OCI-LY1 (cell line): ENCODE measurements around the gene TBX21.
A peak's percentile ranks its signal among the peaks of the same experiment; 100 is the strongest.

Experiments used
- H2AFZ ChIP-seq: fragments of 200-600 bp; sonication (generic), shearing (Covaris generic); 2 replicates; pipeline ENCODE4 v1.6.0; 2014; ENCODE audit warnings: antibody characterized with exemption, mild to moderate bottlenecking, low read length
- H3F3A ChIP-seq: fragments of 200-600 bp; sonication (generic), shearing (Covaris generic); 2 replicates; pipeline ENCODE4 v1.6.0; 2014; ENCODE audit warnings: mild to moderate bottlenecking, antibody characterized with exemption, low read length, moderate library complexity; ENCODE audit not compliant: insufficient read depth
- H3K27ac ChIP-seq: fragments of 200-600 bp; sonication (generic); 2 replicates; pipeline ENCODE4 v1.5.1; 2014; ENCODE audit warnings: low read length, mixed run types, mild to moderate bottlenecking, low read depth; ENCODE audit not compliant: poor library complexity, severe bottlenecking
- H3K27me3 ChIP-seq: fragments of 200-600 bp; sonication (generic); 2 replicates; pipeline ENCODE4 v1.6.0; 2014; ENCODE audit warnings: antibody characterized with exemption, mild to moderate bottlenecking, low read length, moderate library complexity; ENCODE audit not compliant: insufficient read depth
- H3K36me3 ChIP-seq: fragments of 200-600 bp; sonication (generic); 2 replicates; pipeline ENCODE4 v1.6.1; 2014; ENCODE audit warnings: mild to moderate bottlenecking, antibody characterized with exemption, low read length, moderate library complexity, mixed read lengths; ENCODE audit not compliant: insufficient read depth
- H3K4me1 ChIP-seq: fragments of 200-600 bp; sonication (generic); 2 replicates; pipeline ENCODE4 v1.5.1; 2014; ENCODE audit warnings: mild to moderate bottlenecking, low read length, moderate library complexity; ENCODE audit not compliant: insufficient read depth, severe bottlenecking
- H3K4me2 ChIP-seq: fragments of 200-600 bp; sonication (generic), shearing (Covaris generic); 2 replicates; pipeline ENCODE4 v1.6.1; 2014; ENCODE audit warnings: low read length
- H3K4me3 ChIP-seq: fragments of 200-600 bp; sonication (generic); 2 replicates; pipeline ENCODE4 v1.5.1; 2014; ENCODE audit warnings: low read length, low read depth, mild to moderate bottlenecking, mixed read lengths; ENCODE audit not compliant: poor library complexity, severe bottlenecking
- H3K79me2 ChIP-seq: fragments of 200-600 bp; shearing (Covaris generic); 2 replicates; pipeline ENCODE4 v1.6.1; 2016; ENCODE audit warnings: mixed run types, low read length, mixed read lengths; ENCODE audit not compliant: insufficient read depth
- H3K9ac ChIP-seq: fragments of 200-600 bp; sonication (generic), shearing (Covaris generic); 2 replicates; pipeline ENCODE4 v1.6.1; 2014; ENCODE audit warnings: mild to moderate bottlenecking, low read length, mixed read lengths
- H3K9me2 ChIP-seq: fragments of 200-600 bp; sonication (generic), shearing (Covaris generic); 2 replicates; pipeline ENCODE4 v1.6.1; 2014; ENCODE audit warnings: low read depth, mild to moderate bottlenecking, low read length, mixed read lengths
- H3K9me3 ChIP-seq: fragments of 200-600 bp; shearing (Covaris generic); 2 replicates; pipeline ENCODE4 v1.6.1; 2014; ENCODE audit warnings: low read length, mixed read lengths
- H4K20me1 ChIP-seq: fragments of 200-600 bp; sonication (generic), shearing (Covaris generic); 2 replicates; pipeline ENCODE4 v1.6.0; 2016; ENCODE audit warnings: mild to moderate bottlenecking, low read length; ENCODE audit not compliant: insufficient read depth
- CTCF ChIP-seq: fragments of 200-600 bp; sonication (generic), shearing (Covaris generic); IDR thresholded peaks from 2 replicates; pipeline ENCODE4 v1.5.1; 2017; ENCODE audit warnings: mild to moderate bottlenecking, antibody characterized with exemption, low read length, moderate library complexity, mixed read lengths
- EZH2 ChIP-seq: fragments of 200-600 bp; sonication (generic), shearing (Covaris generic); IDR thresholded peaks from 2 replicates; pipeline ENCODE4 v1.8.0; 2017; ENCODE audit warnings: borderline replicate concordance, mixed run types, mild to moderate bottlenecking, antibody characterized with exemption, low read length, moderate library complexity, mixed read lengths

TBX21 gene

DNA sequence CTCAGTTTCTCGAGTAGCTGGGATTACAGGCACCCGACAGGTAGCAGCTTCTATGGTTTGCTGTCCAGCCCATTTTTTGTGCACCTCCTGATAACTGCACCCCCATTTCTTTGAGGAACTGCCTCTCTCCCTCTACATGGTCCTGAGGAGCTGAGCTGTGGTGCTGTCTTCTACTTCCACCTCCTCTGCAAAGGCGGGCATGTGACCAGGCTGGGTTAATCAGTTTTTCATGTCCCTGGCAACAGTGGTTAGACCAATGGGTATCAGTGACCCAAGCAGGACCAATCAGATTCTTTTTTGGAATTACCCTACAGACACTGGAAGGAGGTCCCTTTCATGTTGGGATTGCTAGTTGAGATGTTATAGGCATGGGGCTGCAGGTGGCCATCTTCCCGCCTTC is 41.3 kb downstream of the TBX21 start:
- Histone ChIP-seq H2AFZ (no peak overlapping the region), H3K27me3 (peaks cover 8% of the 10 kb centered on the region; the same call in 1 of the 2 replicates), H3K4me2 (no peak overlapping the region), H3F3A (no peaks in the 10 kb centered on the region), H3K4me3 (no peak overlapping the region), H3K27ac (no peak overlapping the region), H3K9ac (no peak overlapping the region), H3K9me3 (0 out of 2 replicates have a peak, but pooled peaks cover 5% of the 10 kb centered on the region), H3K79me2 (no peaks in the 10 kb centered on the region), H4K20me1 (no peaks in the 10 kb centered on the region), H3K36me3 (no peaks in the 10 kb centered on the region), H3K4me1 (no peaks in the 10 kb centered on the region), H3K9me2 (no peaks in the 10 kb centered on the region)
- TF ChIP-seq CTCF (no peak), EZH2 (no peak)

GRCh38 chr17:47774987-47775580 is 42.0 kb downstream of the TBX21 start:
- Histone ChIP-seq H3K36me3 (no peaks in the 10 kb centered on the region), H3K27me3 (peaks cover 2% of the 10 kb centered on the region; the same call in 1 of the 2 replicates), H3K4me1 (no peaks in the 10 kb centered on the region), H3K4me2 (no peak overlapping the region), H3K9ac (no peak overlapping the region), H3K9me2 (no peaks in the 10 kb centered on the region), H3F3A (no peaks in the 10 kb centered on the region), H3K27ac (no peak overlapping the region), H3K4me3 (no peak overlapping the region), H2AFZ (no peak overlapping the region), H3K79me2 (no peaks in the 10 kb centered on the region), H3K9me3 (0 out of 2 replicates have a peak, but pooled peaks cover 2% of the 10 kb centered on the region), H4K20me1 (no peaks in the 10 kb centered on the region)
- no peak for TF ChIP-seq EZH2
- no peak for TF ChIP-seq CTCF

GRCh38 chr17:47776330-47777197 is 43.5 kb downstream of the TBX21 start:
- H2AFZ ChIP-seq, result no peak overlapping the region
- no peak overlapping the region for H3K9ac ChIP-seq
- no peaks in the 10 kb centered on the region for H3K79me2 ChIP-seq
- TF ChIP-seq CTCF (peak; percentile 71), EZH2 (no peak)
- no peaks in the 10 kb centered on the region for H3K9me2 ChIP-seq
- no peaks in the 10 kb centered on the region for H3K9me3 ChIP-seq
- no peak overlapping the region for H3K4me2 ChIP-seq
- no peak overlapping the region for H3K4me3 ChIP-seq
- no peaks in the 10 kb centered on the region for H3F3A ChIP-seq
- no peaks in the 10 kb centered on the region for H3K36me3 ChIP-seq
- H4K20me1 ChIP-seq, result no peaks in the 10 kb centered on the region
- H3K4me1 ChIP-seq, result no peaks in the 10 kb centered on the region
- H3K27me3 ChIP-seq, result no peaks in the 10 kb centered on the region
- no peak overlapping the region for H3K27ac ChIP-seq
